Measurements from ENCODE around the gene RPS24.

GRCh38 chr10:78017856-78018255 is 15.8 kb upstream of the RPS24 start:
- no peak for TF ChIP-seq CTCF (IDR thresholded peaks at IDR 0.05)
- no peak for TF ChIP-seq POLR2A (IDR thresholded peaks at IDR 0.05)

Data from thyroid gland (tissue), 4 donors.